ENCODE data around the gene TTC16. TPM values are rescaled to one million over a fixed set of nuclear protein-coding genes. Genes with fewer than 3 reads are reported as not detected.

The TTC16 gene
- total and polyA plus RNA-seq, 2 donors = not detected

- WGBS = 78% methylated on average over 5 of the region's 5 CpGs
- Histone ChIP-seq H3K27ac (ENCODE audit: low read depth) (no peak overlapping the region), H3K36me3 (ENCODE audit: insufficient read depth) (no peaks in the 10 kb centered on the region), H3K4me1 (ENCODE audit: insufficient read depth) (no peaks in the 10 kb centered on the region), H3K4me3 (ENCODE audit: low read depth, low read length) (no peak overlapping the region)
- no peak for DNase-seq (ENCODE audit: extremely low spot score)
These were observed 1.9 kb downstream of the TTC16 start for GRCh38 chr9:127717766-127718165.

GRCh38 chr9:127720031-127720864 lies 4.4 kb downstream of the TTC16 start:
- Histone ChIP-seq H3K27ac (ENCODE audit: low read depth) (no peak overlapping the region), H3K36me3 (ENCODE audit: insufficient read depth) (no peaks in the 10 kb centered on the region), H3K4me1 (ENCODE audit: insufficient read depth) (no peaks in the 10 kb centered on the region), H3K4me3 (ENCODE audit: low read depth, low read length) (no peak overlapping the region)
- 75% methylated on average over 12 of the region's 12 CpGs for WGBS
- DNase-seq (ENCODE audit: extremely low spot score) = no peak

GRCh38 chr9:127720865-127721227 lies 5.0 kb downstream of the TTC16 start:
- Histone ChIP-seq H3K36me3 (ENCODE audit: insufficient read depth) (no peaks in the 10 kb centered on the region), H3K4me1 (ENCODE audit: insufficient read depth) (no peaks in the 10 kb centered on the region), H3K4me3 (ENCODE audit: low read depth, low read length) (no peak overlapping the region), H3K27ac (ENCODE audit: low read depth) (no peak overlapping the region)
- no peak for DNase-seq (ENCODE audit: extremely low spot score)

GRCh38 chr9:127721391-127721821 lies 5.5 kb downstream of the TTC16 start:
- Histone ChIP-seq H3K4me3 (ENCODE audit: low read depth, low read length) (no peak overlapping the region), H3K27ac (ENCODE audit: low read depth) (no peak overlapping the region), H3K4me1 (ENCODE audit: insufficient read depth) (no peaks in the 10 kb centered on the region), H3K36me3 (ENCODE audit: insufficient read depth) (no peaks in the 10 kb centered on the region)
- WGBS = 55% methylated on average over 11 of the region's 11 CpGs
- DNase-seq (ENCODE audit: extremely low spot score) = no peak

- no peaks in the 10 kb centered on the region for H3K4me1 ChIP-seq (ENCODE audit: insufficient read depth)
- H3K36me3 ChIP-seq (ENCODE audit: insufficient read depth) = no peaks in the 10 kb centered on the region
- DNase-seq (ENCODE audit: extremely low spot score) = no peak
- WGBS = 81% methylated on average over 12 of the region's 12 CpGs
- no peak overlapping the region for H3K27ac ChIP-seq (ENCODE audit: low read depth)
- no peak overlapping the region for H3K4me3 ChIP-seq (ENCODE audit: low read depth, low read length)
These were observed 6.3 kb downstream of the TTC16 start for GRCh38 chr9:127722055-127722745.

- Histone ChIP-seq H3K4me1 (ENCODE audit: insufficient read depth) (no peaks in the 10 kb centered on the region), H3K27ac (ENCODE audit: low read depth) (no peak overlapping the region), H3K36me3 (ENCODE audit: insufficient read depth) (no peaks in the 10 kb centered on the region), H3K4me3 (ENCODE audit: low read depth, low read length) (no peak overlapping the region)
- no peak for DNase-seq (ENCODE audit: extremely low spot score)
- 95% methylated on average over 13 of the region's 13 CpGs for WGBS
These were observed 7.1 kb downstream of the TTC16 start for GRCh38 chr9:127723013-127723412.

GRCh38 chr9:127723444-127723843 lies 7.6 kb downstream of the TTC16 start:
- 87% methylated on average over 5 of the region's 5 CpGs for WGBS
- Histone ChIP-seq H3K36me3 (ENCODE audit: insufficient read depth) (no peaks in the 10 kb centered on the region), H3K4me3 (ENCODE audit: low read depth, low read length) (no peak overlapping the region), H3K4me1 (ENCODE audit: insufficient read depth) (no peaks in the 10 kb centered on the region), H3K27ac (ENCODE audit: low read depth) (no peak overlapping the region)
- no peak for DNase-seq (ENCODE audit: extremely low spot score)

GRCh38 chr9:127724012-127724411 lies 8.1 kb downstream of the TTC16 start:
- 44% methylated on average over 23 of the region's 23 CpGs for WGBS
- no peaks in the 10 kb centered on the region for H3K36me3 ChIP-seq (ENCODE audit: insufficient read depth)
- no peak for DNase-seq (ENCODE audit: extremely low spot score)
- H3K4me3 ChIP-seq (ENCODE audit: low read depth, low read length) = no peak overlapping the region
- H3K27ac ChIP-seq (ENCODE audit: low read depth) = no peak overlapping the region
- H3K4me1 ChIP-seq (ENCODE audit: insufficient read depth) = no peaks in the 10 kb centered on the region

GRCh38 chr9:127726871-127727270 lies 11.0 kb downstream of the TTC16 start:
- H3K4me3 ChIP-seq (ENCODE audit: low read depth, low read length) = no peak overlapping the region
- WGBS = 74% methylated on average over 8 of the region's 8 CpGs
- H3K4me1 ChIP-seq (ENCODE audit: insufficient read depth) = no peaks in the 10 kb centered on the region
- DNase-seq (ENCODE audit: extremely low spot score) = no peak
- H3K27ac ChIP-seq (ENCODE audit: low read depth) = no peak overlapping the region
- H3K36me3 ChIP-seq (ENCODE audit: insufficient read depth) = no peaks in the 10 kb centered on the region

GRCh38 chr9:127728808-127729207 lies 12.9 kb downstream of the TTC16 start:
- Histone ChIP-seq H3K4me1 (ENCODE audit: insufficient read depth) (no peaks in the 10 kb centered on the region), H3K4me3 (ENCODE audit: low read depth, low read length) (no peak overlapping the region), H3K36me3 (ENCODE audit: insufficient read depth) (no peaks in the 10 kb centered on the region), H3K27ac (ENCODE audit: low read depth) (no peak overlapping the region)
- 83% methylated on average over 8 of the region's 8 CpGs for WGBS
- DNase-seq (ENCODE audit: extremely low spot score) = no peak

GRCh38 chr9:127729522-127730256 lies 13.8 kb downstream of the TTC16 start:
- H3K27ac ChIP-seq (ENCODE audit: low read depth) = no peak overlapping the region
- H3K4me1 ChIP-seq (ENCODE audit: insufficient read depth) = no peaks in the 10 kb centered on the region
- H3K36me3 ChIP-seq (ENCODE audit: insufficient read depth) = no peaks in the 10 kb centered on the region
- H3K4me3 ChIP-seq (ENCODE audit: low read depth, low read length) = no peak overlapping the region
- WGBS = 88% methylated on average over 18 of the region's 18 CpGs
- DNase-seq (ENCODE audit: extremely low spot score) = no peak

- no peaks in the 10 kb centered on the region for H3K4me1 ChIP-seq (ENCODE audit: insufficient read depth)
- H3K27ac ChIP-seq (ENCODE audit: low read depth) = no peak overlapping the region
- no peaks in the 10 kb centered on the region for H3K36me3 ChIP-seq (ENCODE audit: insufficient read depth)
- WGBS = 85% methylated on average over 9 of the region's 9 CpGs
- H3K4me3 ChIP-seq (ENCODE audit: low read depth, low read length) = no peak overlapping the region
- DNase-seq (ENCODE audit: extremely low spot score) = no peak
These were observed 14.4 kb downstream of the TTC16 start for GRCh38 chr9:127730262-127730661.

- DNase-seq (ENCODE audit: extremely low spot score) = no peak
- H3K27ac ChIP-seq (ENCODE audit: low read depth) = no peak overlapping the region
- H3K36me3 ChIP-seq (ENCODE audit: insufficient read depth) = no peaks in the 10 kb centered on the region
- H3K4me1 ChIP-seq (ENCODE audit: insufficient read depth) = no peaks in the 10 kb centered on the region
- 89% methylated on average over 9 of the region's 9 CpGs for WGBS
- H3K4me3 ChIP-seq (ENCODE audit: low read depth, low read length) = no peak overlapping the region
These were observed 15.0 kb downstream of the TTC16 start for GRCh38 chr9:127730799-127731410.
